Mucosa of stomach (tissue), 1 donor: Measurements from ENCODE around the gene TMEM238.

Source experiments
- H3K27me3 ChIP-seq: one replicate; pipeline ENCODE4 v1.7.0; 2013; ENCODE audit warnings: mild to moderate bottlenecking, low read length; ENCODE audit not compliant: control insufficient read depth, insufficient read depth
- H3K36me3 ChIP-seq: one replicate; pipeline ENCODE4 v1.7.0; 2013; ENCODE audit warnings: low read length; ENCODE audit not compliant: control insufficient read depth, insufficient read depth
- H3K4me1 ChIP-seq: one replicate; pipeline ENCODE4 v1.7.0; 2013; ENCODE audit warnings: mild to moderate bottlenecking, low read length; ENCODE audit not compliant: control insufficient read depth, insufficient read depth
- H3K4me3 ChIP-seq: one replicate; pipeline ENCODE4 v1.7.0; 2013; ENCODE audit warnings: low read length
- H3K9ac ChIP-seq: one replicate; pipeline ENCODE4 v1.7.0; 2013; ENCODE audit warnings: mild to moderate bottlenecking, low read length, moderate library complexity
- H3K9me3 ChIP-seq: one replicate; pipeline ENCODE4 v1.7.0; 2013; ENCODE audit warnings: mild to moderate bottlenecking, low read length, moderate library complexity; ENCODE audit not compliant: control insufficient read depth
- donor health status: Pancreatic carcinoma.

Gene TMEM238

GRCh38 chr19:55370305-55370988 lies 13.6 kb downstream of the TMEM238 start, which contains the start of gene IL11:
IL11 (minus strand) TSS chr19:55370463; CDS start chr19:55370310, 153 bp downstream.
- H3K4me1 ChIP-seq = peaks cover 21% of the 10 kb centered on the region
- no peaks in the 10 kb centered on the region for H3K9me3 ChIP-seq
- H3K27me3 ChIP-seq = peaks cover 70% of the 10 kb centered on the region
- H3K36me3 ChIP-seq = no peaks in the 10 kb centered on the region
- H3K9ac ChIP-seq = no peak within 1 kb of the TSS
- H3K4me3 ChIP-seq = no peak within 1 kb of the TSS

- no peak overlapping the region for H3K9ac ChIP-seq
- peaks cover 68% of the 10 kb centered on the region for H3K27me3 ChIP-seq
- H3K9me3 ChIP-seq = no peaks in the 10 kb centered on the region
- H3K4me1 ChIP-seq = peaks cover 18% of the 10 kb centered on the region
- H3K4me3 ChIP-seq = no peak overlapping the region
- H3K36me3 ChIP-seq = no peaks in the 10 kb centered on the region
Measured at GRCh38 chr19:55369653-55370304, 14.3 kb downstream of the TMEM238 start.

DNA sequence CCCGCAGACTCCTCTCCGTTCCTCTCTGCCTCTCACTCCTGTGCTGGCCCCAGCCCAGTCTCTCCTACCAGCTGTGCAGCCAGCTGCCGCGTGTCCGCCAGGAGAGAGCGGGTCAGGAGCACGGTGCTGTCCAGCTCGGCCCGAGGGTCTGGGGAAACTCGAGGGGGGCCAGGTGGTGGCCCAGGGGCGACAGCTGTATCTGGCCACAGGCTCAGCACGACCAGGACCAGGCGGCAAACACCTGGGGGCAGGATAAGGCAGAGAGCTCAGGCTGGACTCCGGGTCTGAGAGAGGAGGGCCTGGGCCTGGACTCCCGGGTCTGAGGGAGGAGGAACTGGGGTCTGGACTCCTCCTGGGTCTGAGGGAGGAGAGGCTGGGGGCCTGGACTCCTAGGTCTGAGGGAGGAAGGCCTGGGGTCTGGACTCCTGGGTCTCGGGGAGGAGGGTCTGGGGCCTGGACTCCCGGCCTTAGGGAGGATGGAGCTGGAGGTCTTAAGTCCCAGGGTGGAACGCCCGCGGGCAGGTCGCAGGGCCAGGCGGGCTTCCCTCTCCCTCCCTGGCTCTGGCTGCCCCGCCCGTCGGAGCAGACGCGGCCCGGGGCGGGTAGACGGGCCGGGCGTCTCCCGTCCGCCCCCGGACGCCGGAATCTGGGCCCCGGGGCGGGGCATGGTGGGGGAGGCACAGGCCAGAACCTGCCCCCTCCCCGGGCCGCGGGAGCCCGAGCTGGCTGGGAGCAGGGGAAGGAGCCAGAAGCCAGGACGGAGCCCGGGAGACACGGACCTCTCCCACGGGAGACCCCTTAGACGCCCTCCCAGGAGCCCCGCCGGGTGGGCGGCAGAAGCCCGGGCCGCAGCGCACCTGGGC lies 15.2 kb downstream of the TMEM238 start:
- Histone ChIP-seq H3K9ac (no peak overlapping the region), H3K27me3 (peaks cover 59% of the 10 kb centered on the region), H3K9me3 (no peaks in the 10 kb centered on the region), H3K36me3 (no peaks in the 10 kb centered on the region), H3K4me3 (no peak overlapping the region), H3K4me1 (peaks cover 14% of the 10 kb centered on the region)

GRCh38 chr19:55368106-55368505 lies 16.0 kb downstream of the TMEM238 start:
- peaks cover 9% of the 10 kb centered on the region for H3K4me1 ChIP-seq
- H3K9ac ChIP-seq = no peak overlapping the region
- H3K9me3 ChIP-seq = no peaks in the 10 kb centered on the region
- no peaks in the 10 kb centered on the region for H3K36me3 ChIP-seq
- H3K4me3 ChIP-seq = no peak overlapping the region
- peaks cover 51% of the 10 kb centered on the region for H3K27me3 ChIP-seq

- H3K4me3 ChIP-seq = no peak overlapping the region
- H3K9ac ChIP-seq = no peak overlapping the region
- peaks cover 9% of the 10 kb centered on the region for H3K4me1 ChIP-seq
- peaks cover 38% of the 10 kb centered on the region for H3K27me3 ChIP-seq
- no peaks in the 10 kb centered on the region for H3K36me3 ChIP-seq
- H3K9me3 ChIP-seq = no peaks in the 10 kb centered on the region
Measured at GRCh38 chr19:55366790-55367189, 17.3 kb downstream of the TMEM238 start.

- no peaks in the 10 kb centered on the region for H3K36me3 ChIP-seq
- H3K4me3 ChIP-seq = no peak overlapping the region
- peaks cover 30% of the 10 kb centered on the region for H3K27me3 ChIP-seq
- H3K4me1 ChIP-seq = peaks cover 9% of the 10 kb centered on the region
- H3K9me3 ChIP-seq = no peaks in the 10 kb centered on the region
- no peak overlapping the region for H3K9ac ChIP-seq
Measured at GRCh38 chr19:55365964-55366363, 18.1 kb downstream of the TMEM238 start.

DNA sequence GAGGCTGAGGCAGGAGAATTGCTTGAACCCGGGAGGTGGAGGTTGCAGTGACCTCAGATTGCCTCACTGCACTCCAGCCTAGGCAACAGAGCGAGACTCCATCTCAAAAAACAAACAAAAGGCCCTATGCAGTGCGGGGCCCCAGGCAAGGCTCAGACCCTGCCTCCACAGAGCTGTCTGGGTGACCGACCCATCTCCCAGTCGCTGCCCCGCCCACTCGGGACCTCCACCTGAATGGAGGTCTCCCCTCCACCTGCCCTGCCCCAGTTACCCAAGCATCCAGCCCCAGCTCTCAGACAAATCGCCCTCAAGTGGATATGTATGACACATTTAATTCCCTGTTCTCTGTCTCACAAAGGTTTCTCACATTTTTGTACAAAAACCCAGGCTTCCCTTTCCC lies 18.8 kb downstream of the TMEM238 start:
- Histone ChIP-seq H3K9me3 (no peaks in the 10 kb centered on the region), H3K27me3 (peaks cover 24% of the 10 kb centered on the region), H3K4me1 (peaks cover 9% of the 10 kb centered on the region), H3K36me3 (no peaks in the 10 kb centered on the region), H3K9ac (no peak overlapping the region), H3K4me3 (no peak overlapping the region)

- no peaks in the 10 kb centered on the region for H3K36me3 ChIP-seq
- peaks cover 6% of the 10 kb centered on the region for H3K27me3 ChIP-seq
- H3K9me3 ChIP-seq = no peaks in the 10 kb centered on the region
- H3K4me1 ChIP-seq = no peaks in the 10 kb centered on the region
- no peak within 1 kb of the TSS for H3K4me3 ChIP-seq
- H3K9ac ChIP-seq = no peak within 1 kb of the TSS
Measured at GRCh38 chr19:55362990-55363716, 20.9 kb downstream of the TMEM238 start, which contains the start of gene GARIN5B. GARIN5B (minus strand) TSS chr19:55363260; CDS start chr19:55363066, 194 bp downstream.

- no peaks in the 10 kb centered on the region for H3K9me3 ChIP-seq
- H3K9ac ChIP-seq = no peak overlapping the region
- no peaks in the 10 kb centered on the region for H3K36me3 ChIP-seq
- no peaks in the 10 kb centered on the region for H3K4me1 ChIP-seq
- H3K4me3 ChIP-seq = no peak overlapping the region
- H3K27me3 ChIP-seq = no peaks in the 10 kb centered on the region
Measured at GRCh38 chr19:55362174-55362989, 21.7 kb downstream of the TMEM238 start.

DNA sequence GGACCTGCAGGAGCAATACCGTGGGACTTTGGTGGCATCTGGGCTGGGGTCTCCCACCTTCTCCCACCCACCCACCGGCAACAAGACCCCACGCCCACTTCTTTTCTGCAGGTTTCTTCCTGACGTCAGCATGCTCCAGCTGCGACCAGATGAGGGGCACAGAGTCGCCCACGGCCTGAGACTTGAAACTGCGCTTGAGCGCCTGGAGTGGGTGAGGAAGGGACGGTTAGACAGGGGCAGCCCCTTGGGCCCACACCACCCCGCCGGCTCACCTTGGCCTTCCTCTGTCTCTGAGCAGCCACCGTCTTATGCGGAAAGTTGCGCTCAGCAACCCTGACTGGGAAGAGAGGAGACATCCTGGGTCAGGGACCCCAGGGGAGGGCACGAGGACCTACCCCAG lies 23.2 kb downstream of the TMEM238 start:
- H3K4me3 ChIP-seq = no peak overlapping the region
- no peaks in the 10 kb centered on the region for H3K27me3 ChIP-seq
- H3K9ac ChIP-seq = no peak overlapping the region
- H3K36me3 ChIP-seq = no peaks in the 10 kb centered on the region
- H3K9me3 ChIP-seq = no peaks in the 10 kb centered on the region
- H3K4me1 ChIP-seq = no peaks in the 10 kb centered on the region
